ENCODE measurements around the gene C14orf93.

- TF ChIP-seq FOXA1 (IDR thresholded peaks at IDR 0.05) (no peak), FOXK2 (IDR thresholded peaks at IDR 0.05) (no peak), TARDBP (IDR thresholded peaks at IDR 0.05) (no peak), NFRKB (IDR thresholded peaks at IDR 0.05) (no peak), ELF4 (IDR thresholded peaks at IDR 0.05) (no peak), CTBP1 (IDR thresholded peaks at IDR 0.05; ENCODE audit: borderline replicate concordance) (no peak), SP1 (IDR thresholded peaks at IDR 0.05) (no peak)
These were observed 23.3 kb upstream of the C14orf93 start for GRCh38 chr14:23033251-23033727.
